C1 segment of cervical spinal cord (tissue), 14 donors: Measurements from ENCODE around the gene CFAP251.
A peak's percentile ranks its signal among the peaks of the same experiment; 100 is the strongest.

Source experiments
- DNase-seq, 14 donors: peaks; one replicate each; lab custom pipeline; 2025; lab: John Stamatoyannopoulos, UW

Gene CFAP251

GRCh38 chr12:122001466-122002209 lies 83.2 kb downstream of the CFAP251 start:
- DNase-seq: peak in 10 of 14 donors; percentile 2 to 32 (median 24)

DNA sequence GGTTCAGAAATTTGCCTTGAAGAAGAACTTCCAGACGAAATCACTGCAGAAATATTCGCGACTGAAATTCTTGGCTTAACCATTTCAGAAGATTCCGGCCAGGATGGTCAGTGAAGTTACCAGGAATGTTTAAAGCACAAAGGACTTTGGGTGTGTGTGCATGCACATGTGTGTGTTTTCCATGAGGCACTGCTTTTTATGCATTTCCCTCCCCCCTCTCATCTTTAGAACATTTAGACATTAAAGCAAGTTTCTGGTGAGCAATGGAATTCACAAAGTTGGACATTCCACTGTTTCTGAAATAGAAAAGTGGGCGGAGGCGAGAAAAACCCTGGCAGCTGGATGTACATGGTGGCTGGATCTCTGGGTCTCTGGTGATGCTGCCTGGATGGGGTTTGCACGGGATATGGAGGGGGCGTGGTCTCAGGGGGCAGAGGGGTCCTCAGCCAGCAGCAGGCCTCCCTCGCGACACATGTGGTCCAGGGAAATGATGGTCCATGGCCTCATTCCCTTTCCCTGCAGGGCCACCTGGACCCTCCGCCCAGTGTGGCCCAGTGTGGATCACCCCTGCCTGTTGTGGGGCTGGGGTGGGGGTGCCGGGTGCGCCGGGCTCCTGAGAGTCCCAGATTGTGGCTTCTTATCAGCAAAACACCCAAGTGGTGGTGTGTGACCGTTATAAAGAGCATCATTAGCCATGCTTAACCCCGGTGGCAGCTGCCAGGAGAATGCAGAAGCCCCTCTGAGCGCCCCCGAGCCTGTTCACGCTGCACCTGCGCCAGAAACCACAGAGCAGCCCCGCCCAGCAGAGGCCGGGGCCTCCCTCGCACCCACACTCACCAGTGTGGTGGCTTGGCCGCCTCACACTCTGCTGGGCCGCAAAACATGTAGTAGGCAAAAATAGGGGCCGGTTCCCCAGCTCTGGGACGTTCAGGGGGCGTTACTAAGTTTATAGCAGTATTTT lies 85.5 kb downstream of the CFAP251 start:
- DNase-seq: no peak

GRCh38 chr12:122004633-122005071 lies 86.3 kb downstream of the CFAP251 start:
- no peak for DNase-seq

DNA sequence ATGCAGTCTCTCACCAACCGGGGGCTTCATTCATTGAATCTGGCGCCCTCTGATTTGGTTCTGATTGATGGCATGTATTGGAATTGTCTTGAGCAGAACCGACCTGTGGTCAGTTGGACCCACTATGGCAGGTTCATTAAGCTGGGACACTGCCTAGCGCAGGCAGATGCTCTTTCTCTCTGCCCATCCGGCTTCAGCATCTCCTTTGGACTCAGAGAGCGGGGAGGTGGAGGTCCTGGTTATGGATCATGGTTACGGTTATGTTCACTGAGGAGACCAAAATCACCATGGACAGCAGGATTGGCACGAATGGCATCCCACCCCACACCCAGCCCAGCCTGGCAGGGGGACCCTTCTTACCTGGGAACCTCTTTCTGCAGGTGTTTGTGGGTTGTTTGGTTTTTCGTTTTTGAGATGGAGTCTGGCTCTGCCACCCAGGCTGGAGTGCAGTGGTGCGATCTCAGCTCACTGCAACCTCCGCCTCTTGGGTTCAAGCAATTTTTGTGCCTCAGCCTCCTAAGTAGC lies 86.9 kb downstream of the CFAP251 start:
- no peak for DNase-seq

DNA sequence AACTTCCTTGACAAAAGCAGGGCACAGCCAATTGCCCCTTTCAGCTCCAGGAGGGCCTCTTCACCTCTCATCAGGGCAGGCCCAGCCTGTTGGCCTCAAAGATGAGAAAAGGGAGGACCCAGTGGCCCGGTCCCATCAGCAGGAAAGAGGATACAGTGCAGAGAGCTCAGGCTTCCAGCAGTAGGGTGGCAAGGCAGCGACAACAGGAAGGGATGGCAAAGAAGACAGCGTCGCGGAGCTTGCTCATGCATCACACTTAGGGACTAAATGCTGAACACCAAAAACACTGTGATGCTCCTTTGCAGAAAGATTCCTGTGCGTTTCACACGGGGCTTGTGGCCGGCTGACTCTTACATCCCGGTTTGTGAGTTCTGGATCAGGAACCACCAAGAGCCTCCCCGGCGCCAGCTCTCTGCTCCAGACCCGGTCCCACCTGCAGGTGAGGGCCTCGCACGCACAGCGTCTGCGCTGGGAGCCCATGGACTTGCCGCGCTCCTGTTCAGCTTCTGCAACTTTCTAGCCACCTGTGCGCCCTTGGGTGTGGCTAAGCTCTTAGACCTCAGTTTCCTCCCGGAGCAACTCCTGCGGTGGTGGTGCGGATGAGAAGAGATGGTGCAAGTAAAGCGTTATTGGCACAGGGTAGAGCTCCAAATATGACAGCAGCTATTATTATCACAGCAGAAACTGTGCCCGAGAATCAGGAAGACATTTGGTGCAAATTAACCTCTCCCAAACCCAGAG lies 88.0 kb downstream of the CFAP251 start:
- no peak for DNase-seq

- DNase-seq: no peak
Observed at GRCh38 chr12:122009741-122010140, 91.3 kb downstream of the CFAP251 start.

GRCh38 chr12:122012184-122012583 lies 93.8 kb downstream of the CFAP251 start:
- no peak for DNase-seq

- no peak for DNase-seq
Observed at GRCh38 chr12:122013136-122013535, 94.7 kb downstream of the CFAP251 start.

GRCh38 chr12:122013791-122014590 lies 95.6 kb downstream of the CFAP251 start:
- no peak for DNase-seq

DNA sequence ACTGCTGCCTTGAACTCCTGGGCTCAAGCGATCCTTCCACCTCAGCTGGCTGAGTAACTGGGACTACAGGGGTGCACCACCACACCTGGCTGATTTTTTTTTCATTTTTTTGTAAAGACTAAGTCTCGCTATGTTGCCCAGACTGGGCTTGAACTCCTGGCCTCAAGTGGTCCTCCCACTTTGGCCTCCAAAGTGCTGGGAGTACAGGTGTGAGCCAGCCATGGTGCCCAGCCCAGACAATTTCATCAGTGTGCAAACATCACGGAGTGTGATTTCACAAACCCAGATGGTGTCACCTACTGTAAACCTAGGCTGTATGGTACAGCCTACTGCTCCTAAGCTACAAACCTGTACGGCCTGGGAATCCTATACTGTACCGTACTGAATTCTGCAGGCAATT lies 96.4 kb downstream of the CFAP251 start:
- no peak for DNase-seq

DNA sequence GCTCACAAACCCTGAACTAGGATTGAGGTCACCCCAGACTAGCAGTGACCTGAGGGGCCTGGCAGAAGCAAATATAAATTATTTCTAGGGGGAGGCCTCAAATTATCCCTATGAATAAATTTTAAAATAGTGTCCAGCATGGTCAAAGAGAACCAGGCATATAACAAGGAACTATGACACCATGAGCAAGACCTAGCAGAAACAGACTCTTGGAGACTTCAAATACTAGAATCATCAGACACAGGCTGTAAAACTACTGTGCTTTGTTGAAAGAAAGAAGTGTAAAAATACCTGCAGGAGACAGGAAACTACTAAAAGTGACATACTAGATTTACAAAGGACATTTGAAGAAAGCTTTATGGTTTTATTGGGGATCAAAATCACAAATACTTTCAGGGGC lies 100.1 kb downstream of the CFAP251 start:
- no peak for DNase-seq

- no peak for DNase-seq
Observed at GRCh38 chr12:122018937-122019336, 100.5 kb downstream of the CFAP251 start.

DNA sequence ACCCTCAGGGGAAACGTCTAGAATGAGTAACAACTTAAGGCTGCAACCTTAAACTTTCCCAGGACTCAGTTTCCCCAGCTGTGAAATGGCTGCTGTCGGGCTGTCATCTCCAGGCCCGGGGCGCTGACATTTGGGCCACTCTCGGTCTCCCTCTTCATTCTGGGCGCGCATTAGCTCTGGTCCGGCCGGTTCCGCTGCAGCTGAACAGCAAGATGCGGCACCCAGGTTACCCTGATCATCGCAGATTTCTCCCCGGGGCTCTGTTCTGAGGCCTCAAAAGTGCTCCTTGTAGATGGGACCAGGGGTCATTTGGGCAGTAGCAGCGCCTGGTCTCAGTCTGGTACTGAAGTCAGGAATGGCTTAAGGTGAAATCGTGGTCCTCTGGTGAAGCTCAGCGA lies 102.4 kb downstream of the CFAP251 start:
- DNase-seq: no peak

DNA sequence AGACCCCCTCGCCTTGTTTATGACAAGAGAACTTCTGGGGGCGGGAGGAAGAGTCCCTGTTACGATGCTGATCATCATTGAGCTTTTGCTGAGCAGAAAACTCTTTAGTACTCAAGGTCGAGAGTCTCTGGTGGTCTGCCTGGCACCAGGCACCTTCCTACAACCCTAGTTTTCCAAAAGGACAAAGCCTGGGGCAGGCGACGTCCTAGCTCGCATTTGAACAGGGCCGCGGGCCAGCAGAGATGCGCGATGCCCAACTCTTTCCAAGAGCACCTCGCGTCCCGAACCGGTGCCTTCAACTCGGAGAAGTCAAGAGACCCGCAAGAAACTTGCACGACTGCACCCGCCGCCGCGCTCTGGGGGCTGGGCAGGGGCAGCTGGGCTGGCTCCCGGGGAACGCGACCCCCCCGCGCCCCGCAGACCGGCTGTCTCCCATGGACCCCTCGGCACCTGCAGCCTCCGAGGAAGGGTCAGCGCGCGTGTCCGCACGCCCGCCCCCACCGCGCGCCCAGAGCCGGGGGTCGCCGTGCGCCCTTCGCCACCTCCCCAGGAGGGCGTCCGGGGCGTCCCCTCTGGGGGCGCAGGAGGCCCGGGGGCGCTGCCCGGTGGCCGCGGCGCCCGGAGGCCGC lies 102.9 kb downstream of the CFAP251 start:
- peak in 3 of 14 donors; percentile 15 to 53 (median 34) for DNase-seq

DNA sequence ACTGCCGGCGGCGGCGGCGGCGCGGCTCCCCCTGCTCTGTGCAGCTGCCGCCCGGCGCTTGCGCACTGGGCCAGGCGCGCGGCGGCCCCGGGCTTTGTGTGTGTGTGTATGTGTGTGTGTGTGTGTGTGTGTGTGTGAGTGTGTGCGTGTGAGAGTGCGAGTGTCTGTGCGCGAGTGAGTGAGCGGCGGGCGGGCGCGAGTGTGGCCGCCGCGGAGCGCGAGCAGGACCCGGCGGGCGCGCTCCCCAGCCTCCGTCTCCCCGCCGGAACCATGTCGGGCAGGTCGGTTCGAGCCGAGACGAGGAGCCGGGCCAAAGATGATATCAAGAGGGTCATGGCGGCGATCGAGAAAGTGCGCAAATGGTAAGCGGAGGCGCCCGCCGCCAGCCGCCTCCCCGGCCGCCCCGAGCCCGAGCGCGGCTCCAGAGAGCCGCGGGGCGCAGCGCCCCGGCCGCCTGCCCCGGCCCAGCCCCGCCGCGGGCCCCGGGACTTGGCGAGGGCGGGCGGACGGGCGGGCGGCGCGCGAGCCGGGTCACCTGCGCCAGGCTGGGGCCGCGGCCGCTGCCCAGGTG lies 103.5 kb downstream of the CFAP251 start, which contains the start of gene BCL7A:
BCL7A (plus strand) TSS at position 63 of the 571 bp plus-strand sequence; CDS start at position 271, 208 bp downstream.
- peak in 12 of 14 donors; percentile 19 to 79 (median 55) for DNase-seq

DNA sequence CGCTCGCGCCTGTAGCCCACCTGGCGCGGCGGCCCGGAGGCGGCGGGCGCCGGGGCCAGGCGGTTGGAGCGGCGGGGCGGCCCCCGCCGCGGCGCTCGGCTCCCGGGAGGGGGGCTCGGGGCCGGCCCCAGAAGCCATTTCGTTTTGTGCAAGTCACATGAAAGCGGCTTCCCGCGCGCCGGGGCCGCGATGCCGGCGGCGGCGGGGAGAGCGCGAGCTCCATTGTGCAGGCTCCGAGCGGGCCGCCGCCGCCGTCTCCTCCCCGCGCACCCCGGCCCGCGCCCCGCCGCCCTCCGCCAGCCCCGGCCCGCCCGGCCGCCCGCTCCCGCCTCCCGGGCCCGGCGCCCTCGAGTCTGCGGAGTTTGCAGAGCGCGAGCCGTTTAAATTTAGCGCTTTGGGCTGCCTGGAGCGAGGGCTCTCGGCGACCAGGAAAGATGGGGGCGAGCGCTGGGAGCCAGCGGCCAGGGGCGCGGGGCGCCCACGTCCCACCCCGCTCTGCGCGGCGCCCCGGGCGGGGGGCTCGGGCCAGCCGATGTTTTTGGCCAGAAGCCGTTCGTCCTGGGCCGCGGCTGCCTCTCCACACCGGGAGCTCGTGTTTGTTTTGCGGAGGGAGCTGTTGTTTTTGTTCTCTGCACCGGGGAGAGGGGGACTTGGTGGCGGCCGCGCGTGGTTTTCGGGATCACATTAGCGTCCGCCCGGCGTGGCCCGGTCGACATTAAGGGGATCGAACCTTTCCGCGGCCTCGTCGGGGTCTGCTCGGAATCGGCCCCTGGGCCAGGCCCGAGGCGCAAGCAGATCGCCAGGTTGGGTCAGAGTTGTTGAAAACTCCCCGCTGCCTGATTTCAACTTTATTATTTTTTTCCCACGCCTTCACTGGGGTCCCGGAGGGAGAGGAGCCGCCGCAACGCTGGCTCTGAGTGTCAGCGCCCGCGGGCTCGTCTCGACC lies 104.3 kb downstream of the CFAP251 start:
- DNase-seq: peak in 10 of 14 donors; percentile 16 to 62 (median 42)

DNA sequence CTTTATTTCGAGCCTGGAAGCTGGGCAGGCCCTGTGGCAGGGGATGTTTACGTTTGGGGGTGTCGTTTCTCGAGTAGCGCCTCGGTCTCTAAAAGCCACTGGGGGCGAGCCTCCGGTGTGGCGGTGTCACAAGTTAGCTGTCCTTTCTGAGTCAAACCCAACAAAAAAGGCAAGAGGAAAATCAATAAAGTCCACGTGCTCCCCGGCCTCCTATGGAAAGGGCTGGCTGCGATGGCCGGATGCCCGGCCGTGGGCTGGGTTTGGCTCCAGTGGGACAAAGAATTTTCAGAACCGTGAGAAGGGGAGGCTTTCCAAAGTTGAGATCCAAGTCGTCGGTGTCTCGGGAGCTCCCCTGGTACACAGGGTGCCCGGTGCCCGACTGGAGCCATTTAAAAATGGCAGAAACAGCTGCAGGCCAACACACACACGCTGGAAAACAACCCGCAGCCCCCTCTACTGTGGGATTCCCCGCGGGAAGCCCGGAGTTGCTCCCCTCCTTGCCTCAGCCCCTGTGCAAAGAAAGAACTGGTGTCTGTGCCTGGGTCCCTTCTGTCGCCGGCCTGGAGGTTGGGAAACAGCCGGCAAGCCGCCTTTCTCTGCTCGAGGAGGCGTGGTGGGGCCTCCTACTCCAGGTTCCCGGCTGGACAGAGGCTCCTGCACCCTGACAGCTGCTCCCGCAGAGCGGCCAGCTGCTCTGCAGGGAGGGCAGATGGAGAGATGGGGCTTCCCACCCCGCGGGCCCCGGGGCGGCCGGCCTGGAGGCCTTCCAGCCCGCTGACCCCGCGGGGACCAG lies 105.1 kb downstream of the CFAP251 start:
- peak in 12 of 14 donors; percentile 30 to 76 (median 68) for DNase-seq
